Fibroblast of lung (primary cell): Measurements from ENCODE around the gene LINS1. TPM values are rescaled to one million over a fixed set of nuclear protein-coding genes. Genes with fewer than 3 reads are reported as not detected.
A peak's percentile ranks its signal among the peaks of the same experiment; 100 is the strongest.

ENCODE experiments used
- DNase-seq, 2 donors: peaks; one replicate each; pipeline versions ENCODE4 v3.0.0 to v3.0.0-alpha.2; 2010; ENCODE audit warnings: low read depth in 2 of 2
- H2AFZ ChIP-seq: 2 replicates; pipeline ENCODE4 v1.5.1; 2012; ENCODE audit warnings: low read length, control low read depth, inconsistent platforms
- H3K27ac ChIP-seq: 2 replicates; pipeline ENCODE4 v1.5.1; 2011; ENCODE audit warnings: low read length, control low read depth; ENCODE audit not compliant: insufficient read depth
- H3K27me3 ChIP-seq: 2 replicates; pipeline ENCODE4 v1.5.1; 2011; ENCODE audit warnings: mild to moderate bottlenecking, low read length; ENCODE audit not compliant: control insufficient read depth, insufficient read depth
- H3K36me3 ChIP-seq: 2 replicates; pipeline ENCODE4 v1.5.1; 2011; ENCODE audit warnings: low read length; ENCODE audit not compliant: control insufficient read depth, insufficient read depth
- H3K4me1 ChIP-seq: 2 replicates; pipeline ENCODE4 v1.5.1; 2011; ENCODE audit warnings: low read length; ENCODE audit not compliant: control insufficient read depth, insufficient read depth; ENCODE audit errors: extremely low read depth
- H3K4me2 ChIP-seq: 2 replicates; pipeline ENCODE4 v1.5.1; 2011; ENCODE audit warnings: low read length, control low read depth; ENCODE audit not compliant: insufficient read depth; ENCODE audit errors: extremely low read depth
- H3K4me3 ChIP-seq, 4 experiments: fragments of 200-600 bp in 1 of 4; sonication (generic) in 1 of 4; replicated peaks in 1 of 4; 2 replicates each; pipeline ENCODE4 v1.5.1; 2011 to 2016; ENCODE audit warnings: low read length in 4 of 4, low read depth in 3 of 4, mild to moderate bottlenecking in 3 of 4, control low read depth in 2 of 4, inconsistent platforms in 1 of 4, mixed read lengths in 1 of 4; ENCODE audit not compliant: insufficient read depth in 1 of 4; ENCODE audit errors: control extremely low read depth in 1 of 4
- H3K79me2 ChIP-seq: 2 replicates; pipeline ENCODE4 v1.5.1; 2012; ENCODE audit warnings: mild to moderate bottlenecking, low read length, inconsistent platforms; ENCODE audit not compliant: control insufficient read depth, insufficient read depth
- H3K9ac ChIP-seq: 2 replicates; pipeline ENCODE4 v1.5.1; 2011; ENCODE audit warnings: mild to moderate bottlenecking, low read length, control low read depth; ENCODE audit not compliant: insufficient read depth
- H3K9me3 ChIP-seq: 2 replicates; pipeline ENCODE4 v1.5.1; 2012; ENCODE audit warnings: low read depth, low read length; ENCODE audit not compliant: control insufficient read depth, insufficient read depth
- H4K20me1 ChIP-seq: 2 replicates; pipeline ENCODE4 v1.5.1; 2011; ENCODE audit warnings: low read length; ENCODE audit not compliant: control insufficient read depth, insufficient read depth; ENCODE audit errors: extremely low read depth
- EZH2 ChIP-seq: IDR thresholded peaks from 2 replicates; pipeline ENCODE4 v1.5.1; 2012; ENCODE audit warnings: low read length, control low read depth, mild to moderate bottlenecking; ENCODE audit errors: missing control alignments
- polyA plus RNA-seq, 2 donors: library from polyadenylated mRNA; depleted of rRNA in 1 of 2; stranded (reverse) in 1 of 2; unstranded in 1 of 2; fragments of >200 nt; gene quantifications; 2 replicates each; pipeline ENCODE4 v1.2.1, GENCODE V29; 2011 to 2012; ENCODE audit warnings: missing spikeins in 1 of 2
- total RNA-seq: library from RNA; depleted of rRNA; stranded (reverse); fragments of >200 nt; gene quantifications from 2 replicates; pipeline ENCODE4 v1.2.1, GENCODE V29; 2014
- TF ChIP-seq, protein P1 (sequence below), 2 donors: IDR thresholded peaks in 1 of 2; conservative IDR thresholded peaks in 1 of 2; 1 replicate in 1 of 2; 2 replicates in 1 of 2; pipeline ENCODE4 v1.5.1; 2011 to 2012; ENCODE audit warnings: low read length in 2 of 2, control low read depth in 1 of 2, inconsistent platforms in 1 of 2, low read depth in 1 of 2, mild to moderate bottlenecking in 1 of 2

The LINS1 gene
- total and polyA plus RNA-seq, 2 donors (not counting 1 experiment from before 2014, with no cell fraction given) = 7.3 to 9.4 TPM

DNA sequence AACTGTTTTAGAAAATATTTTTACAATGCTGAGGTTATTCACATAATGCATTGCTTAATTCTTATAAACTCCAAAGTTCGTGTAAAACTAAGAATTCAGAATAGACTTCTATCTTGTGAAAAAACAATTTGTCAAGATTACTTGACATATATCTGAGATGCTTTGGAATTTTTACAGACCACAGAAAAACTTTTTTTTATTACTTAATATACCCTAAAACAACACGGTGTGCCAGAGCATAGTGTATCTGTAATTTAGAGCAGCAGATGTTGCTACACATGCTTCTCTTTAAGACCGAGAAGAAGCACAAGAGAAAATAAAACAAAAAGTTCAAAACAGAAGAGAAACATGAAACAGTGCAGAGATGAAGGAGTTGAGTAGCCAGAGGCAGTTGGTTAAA lies 26.8 kb upstream of the LINS1 start:
- no peak for TF ChIP-seq EZH2
- Histone ChIP-seq H3K4me1 (no peaks in the 10 kb centered on the region), H3K9ac (no peak overlapping the region), H3K4me3 (no peak overlapping the region), H3K27me3 (no peaks in the 10 kb centered on the region), H3K79me2 (no peaks in the 10 kb centered on the region), H2AFZ (no peak overlapping the region), H3K4me2 (no peak overlapping the region), H4K20me1 (no peaks in the 10 kb centered on the region), H3K9me3 (no peaks in the 10 kb centered on the region), H3K27ac (no peak overlapping the region), H3K36me3 (peaks cover 4% of the 10 kb centered on the region)
- DNase-seq = peak in 1 of 2 donors; percentile 27

DNA sequence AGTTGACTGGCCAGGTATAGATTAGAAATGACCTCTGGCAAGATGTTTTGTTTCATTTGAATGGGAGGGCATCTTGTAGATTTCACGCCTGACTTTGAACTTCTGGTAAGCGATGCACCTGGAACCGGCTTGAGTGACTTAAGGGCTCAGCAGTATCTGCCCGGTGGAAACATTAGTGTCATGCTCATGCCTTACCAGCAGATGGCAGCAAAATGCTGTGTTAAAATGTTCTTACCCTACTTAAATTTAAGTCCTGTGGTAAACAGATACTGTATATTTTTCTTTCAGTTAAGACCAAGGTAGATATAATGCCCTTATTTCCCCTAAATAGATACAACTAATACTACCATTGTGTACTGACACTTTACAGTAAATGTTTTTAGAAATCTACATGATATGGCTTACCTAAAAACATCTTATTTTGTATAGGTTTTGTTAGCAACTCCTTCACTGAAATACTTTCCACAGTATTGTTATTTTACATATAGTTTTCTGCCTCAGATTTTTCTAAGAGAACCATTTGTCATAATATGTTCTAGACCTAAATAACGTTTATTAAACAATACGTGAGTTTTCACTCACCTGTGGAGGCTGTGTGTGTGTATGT lies 25.9 kb upstream of the LINS1 start:
- Histone ChIP-seq H3K4me2 (no peak overlapping the region), H2AFZ (no peak overlapping the region), H3K79me2 (no peaks in the 10 kb centered on the region), H4K20me1 (no peaks in the 10 kb centered on the region), H3K9ac (no peak overlapping the region), H3K36me3 (peaks cover 4% of the 10 kb centered on the region), H3K27me3 (no peaks in the 10 kb centered on the region), H3K27ac (no peak overlapping the region), H3K9me3 (no peaks in the 10 kb centered on the region), H3K4me1 (no peaks in the 10 kb centered on the region), H3K4me3 (no peak overlapping the region)
- DNase-seq = peak; percentile 71 to 88
- TF ChIP-seq, protein P1, sequence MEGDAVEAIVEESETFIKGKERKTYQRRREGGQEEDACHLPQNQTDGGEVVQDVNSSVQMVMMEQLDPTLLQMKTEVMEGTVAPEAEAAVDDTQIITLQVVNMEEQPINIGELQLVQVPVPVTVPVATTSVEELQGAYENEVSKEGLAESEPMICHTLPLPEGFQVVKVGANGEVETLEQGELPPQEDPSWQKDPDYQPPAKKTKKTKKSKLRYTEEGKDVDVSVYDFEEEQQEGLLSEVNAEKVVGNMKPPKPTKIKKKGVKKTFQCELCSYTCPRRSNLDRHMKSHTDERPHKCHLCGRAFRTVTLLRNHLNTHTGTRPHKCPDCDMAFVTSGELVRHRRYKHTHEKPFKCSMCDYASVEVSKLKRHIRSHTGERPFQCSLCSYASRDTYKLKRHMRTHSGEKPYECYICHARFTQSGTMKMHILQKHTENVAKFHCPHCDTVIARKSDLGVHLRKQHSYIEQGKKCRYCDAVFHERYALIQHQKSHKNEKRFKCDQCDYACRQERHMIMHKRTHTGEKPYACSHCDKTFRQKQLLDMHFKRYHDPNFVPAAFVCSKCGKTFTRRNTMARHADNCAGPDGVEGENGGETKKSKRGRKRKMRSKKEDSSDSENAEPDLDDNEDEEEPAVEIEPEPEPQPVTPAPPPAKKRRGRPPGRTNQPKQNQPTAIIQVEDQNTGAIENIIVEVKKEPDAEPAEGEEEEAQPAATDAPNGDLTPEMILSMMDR (conservative IDR thresholded peaks at IDR 0.05 in 1 of 2, IDR thresholded peaks at IDR 0.05 in 1 of 2; ENCODE audit: low read depth in 1 of 2, low read length in 2 of 2) = peak; percentile 65 to 83
- TF ChIP-seq EZH2 = no peak

DNA sequence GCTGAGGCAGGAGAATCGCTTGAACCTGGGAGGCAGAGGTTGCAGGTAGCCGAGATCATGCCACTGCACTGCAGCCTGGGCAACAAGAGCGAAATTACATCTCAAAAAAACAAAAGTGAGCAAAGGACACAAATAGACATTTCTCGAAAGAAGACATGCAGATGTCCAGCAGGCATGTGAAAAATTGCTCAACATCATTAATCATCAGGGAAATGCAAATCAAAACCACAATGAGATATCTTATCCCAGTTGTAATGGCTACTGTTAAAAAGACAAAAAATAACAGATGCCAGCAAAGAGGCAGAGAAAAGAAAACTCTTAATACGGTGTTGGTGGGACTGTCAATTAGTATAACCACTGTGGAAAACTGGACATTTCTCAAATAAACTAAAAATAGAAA lies 21.3 kb upstream of the LINS1 start:
- H3K4me3 ChIP-seq = no peak overlapping the region
- H3K4me2 ChIP-seq = no peak overlapping the region
- no peaks in the 10 kb centered on the region for H3K4me1 ChIP-seq
- H3K36me3 ChIP-seq = no peaks in the 10 kb centered on the region
- H3K27me3 ChIP-seq = no peaks in the 10 kb centered on the region
- no peak overlapping the region for H3K9ac ChIP-seq
- H3K9me3 ChIP-seq = no peaks in the 10 kb centered on the region
- TF ChIP-seq, protein P1 (conservative IDR thresholded peaks at IDR 0.05 in 1 of 2, IDR thresholded peaks at IDR 0.05 in 1 of 2; ENCODE audit: low read depth in 1 of 2, low read length in 2 of 2) = no peak
- TF ChIP-seq EZH2 = no peak
- H3K79me2 ChIP-seq = no peaks in the 10 kb centered on the region
- no peak overlapping the region for H2AFZ ChIP-seq
- H4K20me1 ChIP-seq = no peaks in the 10 kb centered on the region
- H3K27ac ChIP-seq = no peak overlapping the region
- peak in 1 of 2 donors; percentile 53 for DNase-seq
